Measurements from ENCODE around the gene RAB31. TPM values are rescaled to one million over a fixed set of nuclear protein-coding genes. Genes with fewer than 3 reads are reported as not detected.

RAB31 gene
- total RNA-seq, 1 donor from 2014 or later, result 80.7 TPM

DNA sequence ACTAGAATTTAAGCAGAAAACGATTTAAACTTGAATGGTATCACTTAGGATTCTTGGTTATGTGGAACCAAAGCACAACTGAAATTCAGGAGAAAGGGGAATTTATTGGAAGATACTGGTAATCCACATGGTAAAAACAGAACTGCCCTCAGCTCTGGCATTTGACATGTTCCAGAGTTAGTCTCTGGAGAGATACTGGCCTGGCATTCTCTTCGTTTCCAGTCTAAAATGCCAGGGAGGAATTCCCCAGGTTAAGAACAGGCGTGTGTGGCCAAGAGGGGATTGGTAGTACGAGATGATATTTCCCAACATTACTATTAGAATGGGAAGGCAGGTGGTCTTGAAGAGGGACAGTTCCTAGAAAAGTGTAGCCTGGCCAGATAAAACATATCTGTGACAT lies 109.2 kb downstream of the RAB31 start:
- DNase-seq (ENCODE audit: low spot score), result no peak

DNA sequence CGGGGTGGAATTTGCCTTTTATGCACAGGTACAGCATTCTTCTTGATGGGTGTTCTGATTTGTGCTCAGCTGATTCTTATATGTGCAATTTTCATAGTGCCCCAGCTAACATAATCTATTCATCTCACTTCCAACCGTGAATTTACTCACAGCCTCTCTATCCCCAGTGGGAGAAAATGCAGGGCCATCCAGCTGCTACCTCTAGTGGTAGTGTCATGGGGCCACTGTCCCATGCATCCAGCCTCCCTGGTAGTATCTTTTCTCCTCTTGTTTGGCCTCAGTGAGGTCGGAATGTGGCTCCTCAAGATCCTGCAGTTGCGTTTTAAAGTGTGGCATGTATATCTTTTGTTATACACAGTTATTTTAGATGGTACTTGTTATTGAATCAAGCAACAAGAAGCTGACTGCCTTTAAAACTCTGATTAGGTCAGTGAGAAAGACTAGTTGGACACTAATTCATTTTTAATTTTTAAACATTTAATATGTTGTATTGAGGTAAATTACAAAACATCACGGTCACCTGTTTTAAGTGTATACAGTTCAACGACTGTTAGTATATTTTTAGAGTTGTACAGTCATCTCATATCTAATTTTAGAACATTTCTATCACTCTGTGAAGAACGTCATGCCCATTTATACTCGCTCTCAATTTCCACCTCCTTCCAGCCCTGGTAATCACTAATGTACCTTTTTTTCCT lies 109.8 kb downstream of the RAB31 start:
- no peak for DNase-seq (ENCODE audit: low spot score)

DNA sequence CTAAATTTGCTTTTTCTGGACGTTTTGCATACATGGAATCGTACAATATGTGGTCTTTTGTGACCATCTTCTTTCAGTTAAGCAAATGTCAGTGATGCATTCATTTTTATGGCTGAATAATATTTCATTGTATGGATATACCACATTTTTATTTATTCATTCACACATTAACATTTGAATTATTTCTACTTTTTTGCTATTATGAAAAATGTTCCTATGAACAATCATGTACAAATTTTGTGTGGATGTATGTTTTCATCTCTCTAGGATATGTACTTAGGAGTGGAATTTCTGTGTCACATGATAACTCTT lies 110.3 kb downstream of the RAB31 start:
- no peak for DNase-seq (ENCODE audit: low spot score)

DNA sequence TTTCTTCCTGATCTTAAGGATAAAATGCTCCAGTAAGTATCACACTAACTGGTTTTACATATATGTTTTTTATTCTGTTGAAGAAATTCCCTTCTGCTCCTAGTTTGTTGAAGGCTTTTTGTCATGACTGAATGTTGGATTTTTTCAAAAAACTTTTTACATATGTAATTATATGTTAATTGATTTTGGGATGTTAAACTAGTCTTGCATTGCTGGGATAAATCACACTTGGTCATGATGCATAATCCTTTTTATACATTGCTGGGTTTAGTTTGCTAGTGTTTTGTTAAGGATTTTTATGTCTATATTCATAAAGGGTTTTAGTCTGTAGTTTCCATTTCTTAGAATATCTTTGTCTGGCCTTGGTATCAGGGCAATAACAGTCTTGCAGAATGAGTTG lies 112.0 kb downstream of the RAB31 start:
- DNase-seq (ENCODE audit: low spot score), result no peak

DNA sequence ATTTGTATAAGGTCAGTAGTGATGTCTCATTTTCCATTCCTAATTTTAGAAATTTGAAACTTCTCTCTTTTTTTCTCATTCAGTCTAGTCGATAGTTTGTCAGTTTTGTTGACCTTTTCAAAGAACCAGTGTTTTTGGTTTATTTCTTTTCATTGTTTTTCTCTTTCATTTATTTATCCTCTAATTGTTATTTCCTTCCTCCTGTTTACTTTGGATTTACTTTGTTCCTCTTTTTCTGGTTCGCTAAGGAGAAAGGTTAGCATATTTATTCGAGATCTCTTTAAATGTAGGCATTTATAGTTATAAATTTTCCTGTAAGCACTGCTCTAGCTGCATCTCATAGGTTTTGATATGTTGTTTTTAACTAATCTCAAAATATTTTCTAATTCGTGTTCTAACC lies 112.6 kb downstream of the RAB31 start:
- no peak for DNase-seq (ENCODE audit: low spot score)

DNA sequence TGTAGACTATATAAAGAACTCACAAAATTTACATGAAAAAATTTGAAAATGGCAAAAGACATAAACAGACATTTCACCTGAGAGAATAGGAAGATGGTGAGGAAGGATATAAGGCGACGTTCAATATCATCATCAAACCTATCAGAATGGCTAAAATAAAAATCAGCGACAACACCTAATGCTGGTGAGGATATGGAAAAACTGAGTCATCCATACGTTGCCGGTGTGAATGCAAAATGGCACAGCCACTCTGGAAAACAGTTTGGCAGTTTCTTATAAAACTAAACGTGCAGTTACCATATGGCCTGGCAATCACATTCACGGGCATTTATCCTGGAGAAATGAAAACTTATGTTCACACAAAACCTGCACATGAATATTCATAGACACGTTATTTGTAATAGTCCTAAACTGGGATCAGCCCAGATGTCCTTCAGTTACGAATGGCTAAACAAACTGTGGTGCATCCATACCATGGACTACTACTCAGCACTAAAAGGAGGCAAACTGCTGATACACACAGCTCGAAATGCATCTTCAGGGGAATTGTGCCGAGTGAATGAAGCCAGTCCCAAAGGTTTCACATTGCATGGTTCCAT lies 114.6 kb downstream of the RAB31 start:
- no peak for DNase-seq (ENCODE audit: low spot score)

DNA sequence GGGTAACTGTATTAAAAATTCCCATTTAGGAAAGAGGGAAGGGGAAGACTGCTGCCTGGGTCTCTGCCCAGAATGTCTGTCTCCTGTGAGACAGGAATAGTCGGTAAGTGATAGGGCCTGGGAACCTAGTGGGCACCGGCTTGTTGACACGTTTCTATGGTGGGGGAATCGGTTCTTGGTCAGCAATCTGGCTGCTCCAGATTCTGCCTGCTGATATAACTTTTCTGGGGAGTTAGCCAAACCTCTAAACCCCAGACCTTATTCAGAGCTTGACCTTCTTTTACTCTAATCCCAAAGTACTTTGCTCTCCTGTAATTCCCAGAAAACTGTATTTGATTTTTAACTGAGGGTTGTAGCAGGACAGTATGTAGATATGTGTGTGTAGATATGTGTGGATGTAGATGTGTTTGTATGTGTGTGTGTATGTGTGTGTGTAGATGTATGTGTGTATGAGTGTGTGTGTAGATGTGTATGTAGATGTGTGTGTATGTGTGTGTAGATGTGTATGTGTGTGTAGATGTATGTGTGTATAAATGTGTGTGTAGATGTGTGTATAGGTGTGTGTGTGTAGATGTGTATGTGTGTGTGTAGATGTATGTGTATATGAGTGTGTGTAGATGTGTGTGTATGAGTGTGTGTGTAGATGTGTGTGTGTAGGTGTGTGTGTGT lies 115.8 kb downstream of the RAB31 start:
- no peak for DNase-seq (ENCODE audit: low spot score)

DNA sequence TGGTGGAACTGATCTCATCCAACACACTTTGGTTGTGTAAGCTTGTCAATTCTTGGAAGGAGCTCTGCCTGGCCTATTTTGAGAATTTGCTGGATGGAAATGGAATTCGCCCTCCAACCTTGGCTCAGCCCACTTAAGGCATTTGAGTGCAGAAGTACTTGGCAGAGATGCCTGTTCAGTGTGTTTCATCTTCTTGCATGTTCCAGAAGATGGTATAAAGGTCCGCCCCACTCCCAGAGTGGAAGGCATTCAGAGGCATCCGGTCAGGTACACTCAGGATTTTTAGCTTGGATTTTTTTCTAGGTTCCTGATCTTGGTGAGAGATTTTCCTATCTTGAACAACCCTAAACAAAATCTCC lies 116.4 kb downstream of the RAB31 start:
- DNase-seq (ENCODE audit: low spot score), result no peak

DNA sequence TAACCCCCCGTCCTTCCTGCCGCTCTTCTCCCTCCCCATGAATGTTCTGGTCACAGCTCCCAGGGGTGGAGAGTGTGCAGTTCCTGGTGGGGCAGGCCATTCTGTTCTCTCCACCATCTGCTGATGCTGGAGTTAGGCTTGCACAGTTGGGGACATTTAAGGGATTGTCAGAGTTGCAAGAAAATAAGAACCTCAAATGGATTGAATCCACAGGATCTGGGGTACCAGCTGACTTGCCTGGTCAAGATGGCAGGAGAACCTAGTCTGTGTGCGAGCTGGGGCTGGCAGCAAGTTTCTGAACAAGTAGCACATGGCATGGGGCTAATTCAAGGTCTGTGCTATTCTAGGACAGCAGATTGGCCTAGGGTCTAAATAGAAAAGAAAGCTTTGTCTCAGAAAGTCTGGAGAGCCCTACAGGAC lies 116.9 kb downstream of the RAB31 start:
- no peak for DNase-seq (ENCODE audit: low spot score)

DNA sequence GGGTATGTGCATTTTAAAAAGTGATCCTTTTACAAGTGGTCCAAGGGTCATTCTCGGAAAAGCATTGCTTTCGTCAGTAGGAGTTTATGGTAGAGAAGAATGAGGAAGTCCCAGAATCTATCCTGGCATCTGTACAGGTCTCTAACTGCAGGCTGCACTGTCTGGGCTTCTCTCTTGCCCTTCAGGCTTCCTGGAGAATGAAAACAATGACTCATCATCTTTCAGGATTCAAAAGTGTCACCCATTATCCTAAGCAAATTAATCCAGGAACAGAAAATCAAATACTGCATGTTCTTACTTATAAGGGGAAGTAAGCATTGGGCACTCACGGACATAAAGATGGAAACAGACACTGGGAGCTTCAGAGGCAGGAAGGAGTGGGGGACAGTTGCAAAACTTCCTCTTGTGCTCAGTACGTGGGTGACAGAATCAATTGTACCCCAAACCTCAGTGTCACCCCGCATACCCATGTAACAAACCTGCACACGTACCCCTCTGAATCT lies 117.5 kb downstream of the RAB31 start:
- no peak for DNase-seq (ENCODE audit: low spot score)

DNA sequence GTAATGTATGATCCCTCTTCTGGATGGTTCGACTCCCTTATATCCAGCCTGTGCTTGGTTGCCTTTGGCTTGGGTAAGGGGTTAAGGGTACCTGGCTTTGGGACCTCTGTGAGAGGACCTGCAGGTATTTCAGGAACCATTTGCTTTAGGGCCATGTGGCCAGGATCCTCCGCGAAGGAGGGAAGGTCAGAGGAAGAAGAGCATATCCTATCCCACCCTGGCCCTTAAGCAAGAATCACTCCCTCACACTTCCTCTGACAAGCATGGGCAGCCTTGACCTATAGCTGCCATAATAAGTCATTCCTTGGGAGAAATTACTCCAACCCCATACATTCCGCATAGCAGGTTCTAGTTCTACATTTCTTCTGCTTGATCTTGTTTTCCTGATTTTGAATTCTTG lies 118.6 kb downstream of the RAB31 start:
- no peak for DNase-seq (ENCODE audit: low spot score)

DNA sequence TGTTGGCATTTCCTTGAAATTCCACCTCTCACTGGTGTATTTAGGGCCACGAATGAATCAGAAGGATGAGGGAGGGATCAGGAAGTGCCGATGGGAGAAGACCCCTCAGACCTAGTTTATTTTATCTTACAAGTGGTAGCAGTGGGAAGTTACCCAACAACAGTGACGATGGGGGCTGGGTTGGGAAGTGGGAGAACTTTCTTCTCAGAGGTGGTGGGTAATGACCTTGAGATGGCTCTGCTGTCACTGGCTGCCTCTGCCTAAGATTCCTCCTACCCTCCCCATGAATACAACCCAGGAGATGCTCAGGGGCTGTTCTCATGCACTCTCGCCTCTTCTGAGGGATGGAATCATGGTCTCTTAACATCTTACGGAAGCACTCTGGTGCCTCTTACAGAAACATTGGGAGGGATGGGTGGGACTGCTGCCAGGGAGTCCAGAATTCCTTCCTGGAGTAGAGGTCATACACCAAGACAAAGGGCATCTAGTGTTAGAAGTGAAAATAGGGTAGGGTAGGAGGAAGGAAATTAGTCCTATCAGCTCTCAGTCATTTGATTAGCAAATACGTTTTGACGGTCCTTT lies 119.2 kb downstream of the RAB31 start:
- no peak for DNase-seq (ENCODE audit: low spot score)

DNA sequence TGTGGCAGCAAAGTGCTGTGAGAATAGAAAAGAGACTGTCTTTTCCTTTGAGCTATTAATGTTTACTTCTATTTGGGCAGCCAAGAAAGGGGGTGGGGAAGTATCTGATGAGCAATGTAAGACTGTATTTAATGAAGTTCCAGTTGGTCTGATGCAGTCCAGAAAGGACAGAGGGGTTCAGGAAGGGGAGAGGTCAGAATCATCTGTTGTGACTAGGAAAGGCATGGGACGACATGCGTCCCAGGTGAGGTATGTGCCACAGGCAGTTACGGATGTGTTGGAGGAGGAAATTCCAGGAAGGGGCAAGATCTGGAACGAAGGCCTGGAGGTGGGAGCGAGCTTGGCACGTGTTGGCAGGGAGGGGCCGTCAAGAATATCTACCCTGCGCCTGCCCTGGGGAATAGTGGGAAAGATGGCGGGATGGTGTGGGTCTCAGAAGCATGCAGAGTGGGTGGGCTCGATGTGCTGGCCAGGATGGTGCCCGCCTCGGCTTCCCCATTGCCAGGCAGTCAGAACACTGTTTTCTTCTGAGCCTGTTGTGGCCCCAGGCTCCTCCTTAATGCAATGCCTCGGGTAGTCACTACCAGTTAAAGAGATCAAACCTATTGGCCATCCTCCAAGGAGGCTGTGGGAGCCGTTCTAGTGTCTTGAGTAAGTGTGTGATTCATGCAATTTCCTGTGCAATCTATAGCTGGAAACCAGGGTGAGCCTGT lies 119.8 kb downstream of the RAB31 start:
- DNase-seq (ENCODE audit: low spot score), result no peak

DNA sequence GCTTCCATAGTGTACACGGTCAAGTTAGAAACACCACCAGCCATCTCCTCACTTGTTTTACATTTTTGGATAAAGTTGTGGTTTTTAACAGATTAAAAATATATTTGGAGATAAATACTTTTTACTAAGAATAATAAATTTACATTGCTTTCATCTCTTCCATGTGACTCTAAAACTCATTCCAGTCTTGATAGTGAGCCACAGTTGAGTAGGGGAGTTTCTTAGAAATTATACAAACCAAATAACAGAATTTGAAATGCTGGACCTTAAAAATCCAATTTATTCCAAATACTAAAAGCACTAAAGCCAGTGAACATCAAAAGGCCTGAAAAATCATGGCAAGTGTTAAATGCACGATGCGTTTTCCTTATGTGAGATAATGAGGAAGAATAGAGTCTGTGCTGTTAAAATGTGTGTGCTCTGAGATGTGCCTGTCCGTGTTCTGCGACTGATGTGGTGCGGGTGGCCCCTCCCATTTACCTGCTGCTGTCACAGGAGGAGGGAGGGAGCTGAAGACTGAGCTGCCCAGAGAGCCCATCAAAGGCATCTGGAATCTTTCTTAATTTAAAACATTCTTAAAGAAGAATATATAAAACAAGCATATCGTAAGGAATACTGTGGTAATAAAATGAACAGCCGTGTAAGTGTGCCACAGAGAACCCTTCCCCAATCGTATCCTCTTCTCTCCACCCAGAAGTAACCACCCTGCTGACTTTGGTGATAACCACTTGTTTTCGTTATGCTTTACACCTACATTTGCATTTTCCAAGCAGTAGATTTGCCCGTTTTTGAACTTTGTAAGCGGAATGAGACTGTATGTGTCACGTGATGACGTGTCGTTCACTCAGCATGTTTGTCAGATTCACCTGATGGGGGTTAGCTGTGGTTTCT lies 120.7 kb downstream of the RAB31 start:
- no peak for DNase-seq (ENCODE audit: low spot score)

DNA sequence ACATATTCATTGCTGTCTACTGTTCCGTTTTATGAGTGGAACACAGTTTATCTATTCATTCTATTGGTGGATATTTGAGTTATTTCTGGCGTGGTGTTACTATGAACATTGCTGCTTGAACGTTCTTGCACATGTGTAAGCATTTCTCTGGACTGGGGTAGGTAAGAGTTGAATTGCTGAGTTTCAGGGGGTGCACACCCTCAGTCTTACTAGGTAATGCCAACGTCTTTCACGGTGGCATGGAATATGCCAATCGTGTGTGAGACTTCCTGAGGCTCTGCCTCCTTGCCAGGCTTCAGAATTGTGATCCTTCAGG lies 121.3 kb downstream of the RAB31 start:
- DNase-seq (ENCODE audit: low spot score), result no peak

DNA sequence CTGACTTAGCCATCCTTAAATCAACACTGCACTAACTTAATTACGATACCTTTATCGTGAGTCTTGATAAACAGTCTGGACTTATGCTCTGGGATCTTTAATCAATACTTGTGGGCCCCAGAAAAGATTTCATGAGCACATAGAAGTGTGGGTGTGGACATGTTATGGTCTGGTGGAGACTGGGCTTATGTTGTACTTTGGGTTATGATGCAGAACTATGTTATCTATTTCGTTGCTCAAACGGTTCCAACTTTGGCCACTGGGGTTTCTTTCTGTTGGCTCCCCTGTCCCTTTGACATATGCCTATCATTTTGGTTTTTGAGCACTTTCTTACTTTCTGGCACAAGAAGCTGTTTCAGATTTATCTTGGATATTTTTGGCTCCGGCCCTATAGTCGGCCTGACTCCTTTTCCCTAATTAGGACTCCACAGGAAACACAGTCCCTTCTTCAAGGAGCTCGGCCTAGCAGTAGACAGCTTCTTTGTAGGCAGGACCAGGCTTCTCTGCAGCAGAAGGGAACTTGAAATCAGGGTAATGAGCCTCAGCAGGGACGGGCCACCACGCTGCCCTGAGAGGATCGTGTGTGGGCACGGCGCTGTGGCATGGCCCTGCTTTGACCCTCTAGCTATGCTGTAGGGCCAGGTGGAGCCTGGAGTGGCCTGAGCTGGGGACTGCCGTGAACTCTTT lies 123.1 kb downstream of the RAB31 start:
- DNase-seq (ENCODE audit: low spot score), result no peak

DNA sequence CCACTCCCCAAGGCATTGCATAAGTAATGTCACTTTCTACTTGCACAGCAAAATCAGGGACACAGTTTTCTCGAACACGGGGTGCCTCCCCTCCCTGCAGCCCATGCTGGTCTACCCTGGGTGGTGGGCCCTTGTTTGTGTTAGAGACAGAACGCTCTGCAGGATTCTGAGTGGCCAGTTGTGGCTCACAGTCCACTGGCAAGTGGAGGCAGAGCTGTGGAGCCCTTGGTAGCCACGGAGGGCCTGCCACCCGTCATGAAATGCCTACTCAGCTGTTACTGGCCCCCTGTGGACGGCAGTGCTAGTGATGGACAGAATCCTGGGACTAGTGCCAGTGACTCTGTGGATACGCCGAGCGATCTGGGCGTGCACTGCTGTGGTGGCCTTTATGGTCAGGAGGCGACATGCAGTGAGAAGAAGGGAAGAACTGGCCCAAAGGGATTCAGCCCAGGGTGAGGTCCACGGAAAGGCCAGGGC lies 123.7 kb downstream of the RAB31 start:
- no peak for DNase-seq (ENCODE audit: low spot score)

DNA sequence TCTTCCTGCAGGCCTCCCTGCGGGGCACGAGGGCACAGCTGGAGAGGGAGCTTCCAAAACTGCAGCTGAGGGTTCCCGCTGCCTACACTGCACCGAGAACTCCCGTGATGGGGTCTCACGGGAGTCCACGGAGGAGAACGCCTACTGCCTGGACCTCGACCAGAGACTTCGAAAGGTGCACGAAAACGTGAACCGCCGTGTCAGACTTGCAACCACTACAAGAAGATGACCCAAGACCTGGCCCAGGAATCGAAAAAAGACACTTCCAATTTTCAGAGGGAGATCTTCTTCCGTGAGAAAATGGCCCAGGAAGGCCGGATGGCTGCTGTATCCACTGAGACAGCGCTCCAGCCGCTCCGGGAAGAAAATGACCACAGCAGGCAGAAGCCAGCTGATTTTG lies 124.8 kb downstream of the RAB31 start:
- DNase-seq (ENCODE audit: low spot score), result no peak

DNA sequence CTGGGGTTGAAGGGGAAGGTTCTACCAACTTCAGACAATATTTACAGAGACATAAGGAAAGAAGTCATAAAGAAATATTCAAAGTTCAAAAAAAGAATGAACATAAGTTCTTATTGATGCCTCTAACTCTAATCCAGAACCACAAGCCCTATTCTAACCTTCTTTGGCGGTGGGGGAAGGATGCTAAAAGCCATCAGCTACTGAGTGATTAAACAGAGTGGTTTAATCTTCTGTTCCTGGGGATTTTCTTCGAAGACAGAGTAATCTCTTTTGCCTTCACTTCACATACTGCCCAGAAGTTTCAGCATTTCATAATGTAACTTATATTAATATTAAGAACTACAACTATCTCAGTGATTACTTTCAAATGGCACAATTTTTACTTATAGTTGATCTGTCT lies 126.5 kb downstream of the RAB31 start:
- DNase-seq (ENCODE audit: low spot score), result no peak

DNA sequence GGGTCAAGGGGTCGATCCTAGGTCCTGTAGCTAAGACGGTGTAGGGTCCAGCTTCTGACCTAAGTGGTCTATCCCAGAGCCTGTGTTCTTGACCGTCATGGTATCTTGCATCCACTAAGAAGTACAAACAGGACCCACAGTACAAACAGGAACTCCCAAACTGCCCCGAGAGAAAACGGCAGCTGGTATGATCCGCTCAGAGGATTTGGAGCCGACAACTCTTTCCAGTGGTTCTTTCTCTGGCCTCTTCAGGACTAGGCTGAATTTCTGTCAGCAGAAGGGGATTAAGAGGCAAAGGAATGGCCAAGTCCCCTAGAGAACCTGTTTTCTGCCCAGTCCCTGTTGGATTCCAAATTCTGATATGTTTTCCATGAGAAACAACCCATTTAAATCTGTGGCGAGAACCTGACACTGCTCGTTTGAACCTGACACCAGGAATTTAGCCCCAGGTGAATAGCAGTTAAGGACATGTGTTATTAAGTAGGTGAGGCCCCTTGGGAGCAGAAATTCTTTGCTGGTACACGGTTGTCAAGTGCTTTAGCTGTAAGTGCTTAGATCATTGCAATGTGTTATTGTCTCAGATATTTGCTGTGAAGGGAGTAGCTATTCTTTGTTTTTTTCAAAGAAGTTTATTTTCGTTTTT lies 127.1 kb downstream of the RAB31 start:
- no peak for DNase-seq (ENCODE audit: low spot score)

Data from mesenteric fat pad (tissue), 1 donor.